Progenitor cell of endocrine pancreas (in vitro differentiated cells): ENCODE measurements around the gene M6PR. TPM values are rescaled to one million over a fixed set of nuclear protein-coding genes. Genes with fewer than 3 reads are reported as not detected.

ENCODE experiments used
- DNase-seq: peaks from one replicate; pipeline ENCODE4 v3.0.0; 2021; ENCODE audit warnings: low spot score; ENCODE audit not compliant: unreplicated experiment
- H3K27ac Mint-ChIP-seq: 2 replicates; pipeline ENCODE4 v1.8.0; 2021; ENCODE audit warnings: mild to moderate bottlenecking, moderate library complexity, mixed read lengths
- H3K27me3 Mint-ChIP-seq: 2 replicates; pipeline ENCODE4 v1.8.0; 2021; ENCODE audit warnings: mixed read lengths
- H3K36me3 Mint-ChIP-seq: 2 replicates; pipeline ENCODE4 v1.8.0; 2022; ENCODE audit warnings: mixed read lengths; ENCODE audit not compliant: insufficient read depth
- H3K4me1 Mint-ChIP-seq: 2 replicates; pipeline ENCODE4 v1.8.0; 2021; ENCODE audit warnings: low read depth, mixed read lengths
- H3K4me3 Mint-ChIP-seq: 2 replicates; pipeline ENCODE4 v1.8.0; 2021; ENCODE audit warnings: low read depth, mild to moderate bottlenecking, moderate library complexity, mixed read lengths
- H3K9me3 Mint-ChIP-seq: 2 replicates; pipeline ENCODE4 v1.8.0; 2021; ENCODE audit warnings: low read depth, mixed read lengths
- total RNA-seq: library from RNA; stranded (reverse); gene quantifications from 2 replicates; pipeline ENCODE4 v1.2.1, GENCODE V29; 2021
- TF ChIP-seq, protein P1 (sequence below): fragments of 200-600 bp; sonication (generic); IDR thresholded peaks from one replicate; pipeline ENCODE4 v1.5.0; 2021; ENCODE audit warnings: antibody characterized with exemption, mild to moderate bottlenecking; ENCODE audit not compliant: unreplicated experiment

M6PR gene
- total RNA-seq, 1 donor from 2014 or later, result 189 TPM

DNA sequence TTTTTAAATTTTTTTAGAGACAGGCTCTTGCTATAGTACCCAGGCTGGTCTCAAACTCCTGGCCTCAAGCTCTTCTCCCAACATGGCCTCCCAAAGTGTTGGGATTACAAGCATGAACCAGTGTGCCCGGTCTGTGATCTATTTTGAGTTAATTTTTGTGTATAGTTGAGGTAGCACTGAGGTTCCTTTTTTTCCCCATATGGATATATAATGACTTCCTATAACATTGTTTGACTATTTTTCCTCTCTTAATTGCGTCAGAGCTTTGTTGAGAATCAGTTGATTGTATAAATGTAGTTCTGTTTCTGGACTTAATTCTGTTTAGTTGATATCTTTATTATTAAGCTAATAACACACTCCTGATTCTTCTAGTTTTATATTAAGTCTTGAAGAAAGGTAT lies 8.6 kb upstream of the M6PR start:
- Mint-ChIP-seq H3K27me3 (no peaks in the 10 kb centered on the region), H3K4me1 (no peaks in the 10 kb centered on the region), H3K27ac (no peak overlapping the region), H3K4me3 (no peak overlapping the region), H3K9me3 (peaks cover 17% of the 10 kb centered on the region), H3K36me3 (peaks cover 25% of the 10 kb centered on the region)
- no peak for DNase-seq
- TF ChIP-seq, protein P1, sequence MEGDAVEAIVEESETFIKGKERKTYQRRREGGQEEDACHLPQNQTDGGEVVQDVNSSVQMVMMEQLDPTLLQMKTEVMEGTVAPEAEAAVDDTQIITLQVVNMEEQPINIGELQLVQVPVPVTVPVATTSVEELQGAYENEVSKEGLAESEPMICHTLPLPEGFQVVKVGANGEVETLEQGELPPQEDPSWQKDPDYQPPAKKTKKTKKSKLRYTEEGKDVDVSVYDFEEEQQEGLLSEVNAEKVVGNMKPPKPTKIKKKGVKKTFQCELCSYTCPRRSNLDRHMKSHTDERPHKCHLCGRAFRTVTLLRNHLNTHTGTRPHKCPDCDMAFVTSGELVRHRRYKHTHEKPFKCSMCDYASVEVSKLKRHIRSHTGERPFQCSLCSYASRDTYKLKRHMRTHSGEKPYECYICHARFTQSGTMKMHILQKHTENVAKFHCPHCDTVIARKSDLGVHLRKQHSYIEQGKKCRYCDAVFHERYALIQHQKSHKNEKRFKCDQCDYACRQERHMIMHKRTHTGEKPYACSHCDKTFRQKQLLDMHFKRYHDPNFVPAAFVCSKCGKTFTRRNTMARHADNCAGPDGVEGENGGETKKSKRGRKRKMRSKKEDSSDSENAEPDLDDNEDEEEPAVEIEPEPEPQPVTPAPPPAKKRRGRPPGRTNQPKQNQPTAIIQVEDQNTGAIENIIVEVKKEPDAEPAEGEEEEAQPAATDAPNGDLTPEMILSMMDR, result no peak

DNA sequence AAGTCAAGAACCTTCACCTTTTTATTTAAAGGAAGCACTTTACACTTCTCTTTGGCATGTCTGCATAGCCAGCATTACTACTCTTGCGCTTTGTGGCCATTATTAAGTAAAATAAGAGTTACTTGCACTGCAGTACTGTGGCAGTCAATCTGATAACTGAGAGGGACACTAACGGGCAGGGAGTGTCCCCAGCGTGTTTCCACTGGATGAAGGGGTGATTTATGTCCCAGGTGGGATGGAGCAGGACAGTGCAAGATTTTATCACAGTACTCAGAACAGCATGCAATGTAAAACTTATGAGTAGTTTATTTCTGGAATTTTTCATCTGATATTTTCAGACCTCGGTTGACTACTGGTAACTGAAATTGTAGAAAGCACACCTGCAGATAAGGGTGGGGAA lies 8.1 kb upstream of the M6PR start:
- no peaks in the 10 kb centered on the region for H3K27me3 Mint-ChIP-seq
- TF ChIP-seq, protein P1, result no peak
- H3K9me3 Mint-ChIP-seq, result peaks cover 17% of the 10 kb centered on the region
- H3K4me1 Mint-ChIP-seq, result no peaks in the 10 kb centered on the region
- peaks cover 29% of the 10 kb centered on the region for H3K36me3 Mint-ChIP-seq
- H3K27ac Mint-ChIP-seq, result no peak overlapping the region
- no peak overlapping the region for H3K4me3 Mint-ChIP-seq
- DNase-seq, result no peak

DNA sequence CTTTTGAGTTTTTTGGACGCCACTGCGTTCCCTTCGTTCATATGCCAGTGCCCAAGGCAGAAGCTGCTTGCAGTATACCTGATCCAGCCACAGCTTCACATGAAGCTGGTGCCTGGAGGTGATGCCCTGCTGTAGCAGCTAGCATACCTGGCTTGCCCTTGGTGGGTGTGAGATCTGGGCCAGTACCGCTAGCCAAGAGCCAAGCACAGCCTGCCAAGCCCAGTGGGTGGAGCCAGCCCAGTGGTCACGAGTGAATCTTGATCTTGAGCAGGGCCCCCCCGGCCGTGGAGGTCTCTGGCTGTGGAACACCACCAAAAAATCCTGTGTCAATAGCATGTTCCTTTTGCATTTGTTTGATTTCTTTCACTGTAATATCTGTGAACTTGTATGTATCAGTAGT lies 7.3 kb upstream of the M6PR start:
- no peak overlapping the region for H3K27ac Mint-ChIP-seq
- no peak overlapping the region for H3K4me3 Mint-ChIP-seq

DNA sequence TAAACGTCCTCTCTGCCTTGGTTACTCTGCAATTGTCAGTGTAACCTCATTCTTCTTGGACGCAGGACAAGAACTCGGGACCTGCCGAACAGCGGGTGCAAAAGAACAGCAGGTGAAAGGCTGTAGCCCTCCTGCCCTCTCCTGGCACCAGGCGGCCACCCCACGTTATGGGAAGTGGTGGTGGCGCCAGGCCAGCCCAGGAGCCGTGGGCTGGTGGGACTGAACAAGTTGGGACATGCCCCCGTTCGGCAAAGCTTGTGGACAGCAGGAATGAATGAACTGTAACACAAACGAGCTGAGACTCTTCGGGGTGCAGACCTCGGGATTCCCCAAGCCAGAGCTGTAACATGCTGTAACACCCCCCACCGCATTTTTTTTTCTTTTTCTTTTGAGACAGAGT lies 6.6 kb upstream of the M6PR start:
- peaks cover 12% of the 10 kb centered on the region for H3K9me3 Mint-ChIP-seq
- H3K4me1 Mint-ChIP-seq, result no peaks in the 10 kb centered on the region
- H3K36me3 Mint-ChIP-seq, result peaks cover 24% of the 10 kb centered on the region

More for the DNA sequence above, 7.3 kb upstream of the M6PR start:
- Mint-ChIP-seq H3K27me3 (no peaks in the 10 kb centered on the region), H3K36me3 (peaks cover 24% of the 10 kb centered on the region), H3K9me3 (peaks cover 12% of the 10 kb centered on the region), H3K4me1 (no peaks in the 10 kb centered on the region)
- DNase-seq, result no peak
- TF ChIP-seq, protein P1, result no peak

DNA sequence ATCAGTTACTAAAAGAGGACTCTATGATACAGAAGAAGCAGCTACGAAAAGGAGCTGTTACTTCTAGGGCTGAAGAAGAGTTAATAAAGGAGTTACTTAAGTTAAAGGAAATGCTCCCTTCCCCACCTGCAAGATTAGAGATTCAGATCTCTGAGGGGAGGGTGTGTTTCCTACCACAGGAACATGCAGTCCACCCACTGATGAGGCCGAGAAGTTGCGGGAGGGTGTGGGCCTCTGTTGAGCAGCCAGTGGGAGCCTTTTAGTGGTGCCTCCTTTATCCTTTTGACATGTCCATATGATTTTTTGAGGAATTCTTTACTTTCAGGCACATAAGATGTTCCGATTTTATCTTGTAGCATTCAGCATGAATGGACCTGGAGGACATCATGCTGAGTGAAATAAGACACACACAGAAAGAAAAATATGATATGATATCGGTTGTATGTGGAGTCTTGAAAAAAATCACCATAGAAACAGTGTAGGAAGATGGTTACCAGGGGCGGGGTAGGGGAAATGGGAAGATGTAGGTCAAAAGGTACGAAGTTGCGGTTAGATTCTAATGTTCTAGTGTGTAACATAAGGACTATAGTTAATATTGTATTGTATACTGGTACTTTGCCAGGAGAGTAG lies 4.4 kb upstream of the M6PR start:
- TF ChIP-seq, protein P1, result no peak
- Mint-ChIP-seq H3K36me3 (peaks cover 21% of the 10 kb centered on the region), H3K9me3 (peaks cover 12% of the 10 kb centered on the region), H3K27me3 (no peaks in the 10 kb centered on the region), H3K4me1 (peaks cover 4% of the 10 kb centered on the region), H3K4me3 (no peak overlapping the region), H3K27ac (no peak overlapping the region)
- no peak for DNase-seq

More for the DNA sequence above, 6.6 kb upstream of the M6PR start:
- Mint-ChIP-seq H3K27me3 (no peaks in the 10 kb centered on the region), H3K4me3 (no peak overlapping the region), H3K27ac (no peak overlapping the region)
- TF ChIP-seq, protein P1, result no peak
- no peak for DNase-seq
